Upper lobe of left lung (tissue), 4 donors: Measurements from ENCODE around the gene PI16.

Experiments used
- CTCF ChIP-seq, 6 experiments: fragments of 450-650 bp in 4 of 6; fragments of 200-600 bp in 2 of 6; sonication (generic) in 2 of 6; IDR thresholded peaks; one replicate each; pipeline ENCODE4 v1.5.1; 2016 to 2019; ENCODE audit warnings: antibody characterized with exemption in 6 of 6
- POLR2A ChIP-seq, 4 donors: fragments of 450-650 bp; IDR thresholded peaks; one replicate each; pipeline ENCODE4 v1.5.1; 2016 to 2017; ENCODE audit warnings: antibody characterized with exemption in 4 of 4, mild to moderate bottlenecking in 2 of 4
- POLR2AphosphoS5 ChIP-seq, 2 donors: sonication (generic); formaldehyde crosslinking; IDR thresholded peaks; one replicate each; pipeline ENCODE4 v1.5.1; 2017; ENCODE audit warnings: antibody characterized with exemption in 2 of 2

- TF ChIP-seq CTCF (IDR thresholded peaks at IDR 0.05) (no peak), POLR2A (IDR thresholded peaks at IDR 0.05) (no peak), POLR2AphosphoS5 (IDR thresholded peaks at IDR 0.05) (no peak)
Measured at GRCh38 chr6:36912030-36912454, 42.5 kb upstream of the PI16 start.
